Stromal cell of bone marrow (primary cell): ENCODE data around the gene SMARCA4.

Source experiments
- DNase-seq: peaks from one replicate; pipeline ENCODE4 v3.0.0-alpha.2; 2012; ENCODE audit warnings: low read depth

SMARCA4 gene

DNA sequence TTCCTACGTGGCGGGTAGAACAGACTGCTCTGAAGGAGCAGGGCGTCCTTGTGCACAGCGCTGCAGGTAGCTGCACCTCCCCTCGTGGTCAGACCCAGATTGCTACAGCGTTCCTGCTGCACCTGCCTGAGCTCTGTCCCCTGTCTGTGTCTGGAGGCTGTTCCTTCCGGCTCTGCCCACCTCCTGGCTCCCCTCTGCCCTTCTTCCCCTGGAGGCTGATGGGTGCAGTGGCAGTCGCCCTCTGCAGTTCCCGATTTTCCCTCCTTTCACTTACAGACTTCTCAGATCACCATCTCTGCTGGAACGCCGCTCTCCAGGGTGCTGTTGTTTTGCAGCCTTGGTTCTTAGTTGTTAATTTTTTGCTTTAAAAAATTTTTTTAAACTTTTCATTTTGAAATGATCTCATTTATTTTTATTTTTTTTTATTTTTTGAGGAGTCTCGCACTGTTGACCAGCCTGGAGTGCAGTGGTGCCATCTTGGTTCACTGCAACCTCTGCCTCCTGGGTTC lies 53.6 kb downstream of the SMARCA4 start:
- no peak for DNase-seq

DNA sequence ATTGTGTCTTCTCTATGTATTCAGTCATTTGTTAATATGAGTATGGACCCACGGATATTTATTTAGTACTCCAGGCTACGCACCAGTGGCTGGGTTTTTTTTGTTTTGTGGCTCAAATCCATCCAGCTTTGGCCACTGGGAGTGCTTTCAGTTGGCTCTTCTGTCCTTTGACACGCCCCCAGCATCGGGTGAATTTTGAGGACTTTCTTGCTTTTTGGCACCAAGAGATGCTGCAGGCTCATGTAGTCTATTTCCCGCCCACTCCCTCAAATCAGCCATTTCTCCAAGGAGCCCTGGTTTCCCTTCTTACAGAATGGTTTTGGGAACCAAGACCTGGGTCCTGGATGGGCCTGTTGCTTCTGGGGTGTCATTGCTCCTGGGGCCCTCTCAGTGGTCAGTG lies 55.8 kb downstream of the SMARCA4 start:
- no peak for DNase-seq

- no peak for DNase-seq
Measured at GRCh38 chr19:11017275-11018035, 56.6 kb downstream of the SMARCA4 start.

- no peak for DNase-seq
Measured at GRCh38 chr19:11018179-11018578, 57.3 kb downstream of the SMARCA4 start.

GRCh38 chr19:11018763-11019162 lies 57.9 kb downstream of the SMARCA4 start:
- no peak for DNase-seq

DNA sequence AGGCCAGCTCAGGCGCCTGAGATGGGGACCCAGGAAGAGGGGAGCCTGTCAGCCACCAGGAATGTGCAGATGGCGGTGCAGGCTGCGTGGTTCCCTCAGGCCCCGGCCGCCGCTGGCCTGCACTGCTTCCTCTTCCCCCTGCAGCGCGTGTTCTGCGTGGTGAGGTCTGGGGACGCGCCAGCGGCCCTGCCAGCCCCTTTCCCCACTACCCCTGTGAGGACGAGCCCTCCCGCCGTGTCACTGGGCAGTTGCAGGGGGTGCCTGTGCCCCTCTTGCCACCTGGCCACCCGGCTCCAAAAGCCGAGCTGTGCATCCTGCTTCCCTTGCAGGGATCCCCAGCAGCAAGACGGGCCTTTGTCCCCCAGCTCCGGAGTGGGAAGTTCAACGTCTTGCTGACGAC lies 58.4 kb downstream of the SMARCA4 start:
- no peak for DNase-seq

DNA sequence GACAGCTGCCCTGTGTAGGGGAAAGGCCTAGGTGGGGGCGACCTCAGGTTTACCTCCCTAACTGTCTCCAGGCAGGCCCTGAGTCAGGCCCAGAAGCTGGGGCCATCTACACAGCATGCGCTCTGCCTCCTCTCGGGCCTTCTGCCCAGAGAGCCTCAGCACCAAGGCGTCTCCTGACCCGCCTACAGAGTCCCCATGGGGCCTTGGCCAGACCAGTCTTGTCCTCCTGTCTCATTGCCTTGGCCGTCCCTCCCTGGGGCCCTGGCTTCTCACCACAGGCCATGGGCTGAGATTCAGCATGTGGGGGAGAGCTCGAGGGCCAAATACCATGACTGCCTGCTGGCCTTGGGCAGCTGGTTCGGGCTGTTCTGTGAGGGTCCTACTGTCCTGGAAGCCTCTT lies 59.0 kb downstream of the SMARCA4 start:
- DNase-seq, result peak; percentile 52

DNA sequence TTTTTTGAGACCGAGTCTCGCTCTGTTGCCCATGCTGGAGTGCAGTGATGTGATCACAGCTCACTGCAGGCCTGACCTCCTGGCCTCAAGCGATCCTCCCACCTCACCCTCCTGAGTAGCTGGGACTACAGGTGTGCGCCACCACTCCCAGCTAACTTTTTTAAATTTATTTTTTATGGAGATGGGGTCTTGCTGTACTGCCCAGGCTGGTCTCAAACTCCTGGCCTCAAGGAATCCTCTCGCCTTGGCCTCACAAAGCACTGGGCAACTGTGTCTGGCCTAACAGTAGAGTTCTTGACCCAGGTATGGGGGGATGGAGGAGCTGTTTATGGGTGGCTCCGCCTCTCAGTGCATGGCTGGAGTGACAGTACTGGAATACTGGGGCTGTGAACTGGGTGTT lies 59.6 kb downstream of the SMARCA4 start:
- DNase-seq, result no peak

DNA sequence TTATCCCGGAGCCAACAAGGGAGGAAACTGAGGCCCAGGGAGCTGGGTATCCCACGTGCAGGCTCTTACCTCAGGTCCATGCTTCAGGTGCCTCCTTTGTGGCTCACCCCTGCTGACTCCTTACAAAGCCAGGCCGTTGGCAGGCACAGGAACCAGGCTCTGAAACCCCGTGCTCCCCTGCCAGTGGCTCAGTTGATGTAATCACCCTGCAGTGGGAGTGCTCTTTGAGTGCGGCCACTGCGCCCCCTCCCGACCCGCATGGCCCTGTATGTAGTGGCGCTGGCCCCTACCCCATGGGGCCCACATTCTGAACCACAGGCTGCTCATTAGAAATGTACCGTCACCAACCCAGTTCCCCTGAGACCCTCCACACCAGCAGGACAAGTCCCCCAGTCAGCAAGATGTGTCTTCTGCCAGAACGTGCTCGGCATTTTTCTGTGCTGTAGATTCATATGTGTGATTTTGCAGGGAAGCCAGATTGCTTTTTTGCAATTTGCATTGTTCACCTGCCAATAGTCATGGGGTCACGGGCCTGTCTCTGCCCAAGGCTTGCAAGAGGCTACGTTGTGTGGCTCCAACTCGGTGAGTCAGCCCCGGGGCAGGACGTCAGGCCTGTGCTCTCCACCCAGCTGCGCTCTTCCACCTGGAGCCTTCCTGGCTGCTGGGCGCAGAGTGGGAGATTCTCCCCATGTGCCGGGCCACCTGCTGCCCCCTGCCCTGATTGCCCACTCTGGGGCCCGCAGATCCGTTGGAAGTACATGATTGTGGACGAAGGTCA lies 60.3 kb downstream of the SMARCA4 start:
- no peak for DNase-seq

DNA sequence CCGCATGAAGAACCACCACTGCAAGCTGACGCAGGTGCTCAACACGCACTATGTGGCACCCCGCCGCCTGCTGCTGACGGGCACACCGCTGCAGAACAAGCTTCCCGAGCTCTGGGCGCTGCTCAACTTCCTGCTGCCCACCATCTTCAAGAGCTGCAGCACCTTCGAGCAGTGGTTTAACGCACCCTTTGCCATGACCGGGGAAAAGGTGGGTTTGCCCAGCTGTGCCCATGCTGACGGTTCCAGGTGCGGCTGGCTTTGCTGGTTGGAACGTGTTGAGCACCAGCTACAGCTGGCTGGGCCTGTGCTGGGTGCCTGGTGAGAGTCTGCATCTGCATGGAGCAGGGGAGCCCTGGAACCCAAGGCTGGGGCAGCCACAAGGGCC lies 60.9 kb downstream of the SMARCA4 start:
- DNase-seq, result no peak

- DNase-seq, result no peak
Measured at GRCh38 chr19:11023016-11023415, 62.2 kb downstream of the SMARCA4 start.

DNA sequence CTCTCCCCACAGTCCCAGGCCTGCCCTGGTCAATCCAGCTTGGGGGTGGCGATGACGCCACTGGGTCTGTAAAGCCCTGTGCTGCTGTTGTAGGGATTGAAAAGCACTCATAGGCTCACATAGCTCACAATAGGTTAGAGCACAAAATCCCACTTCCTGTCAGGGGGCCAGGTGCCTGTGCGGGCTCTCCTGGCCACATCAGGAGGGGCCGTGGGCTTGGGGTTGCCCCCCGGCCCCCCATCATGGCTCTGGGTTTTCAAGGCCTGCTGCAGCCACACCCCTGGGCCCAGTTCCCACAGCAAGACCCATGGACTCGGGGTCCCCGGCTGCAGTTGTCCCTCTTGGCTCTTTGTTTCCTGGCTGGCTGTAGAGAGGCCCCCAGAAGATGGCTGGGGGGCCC lies 62.9 kb downstream of the SMARCA4 start:
- no peak for DNase-seq

DNA sequence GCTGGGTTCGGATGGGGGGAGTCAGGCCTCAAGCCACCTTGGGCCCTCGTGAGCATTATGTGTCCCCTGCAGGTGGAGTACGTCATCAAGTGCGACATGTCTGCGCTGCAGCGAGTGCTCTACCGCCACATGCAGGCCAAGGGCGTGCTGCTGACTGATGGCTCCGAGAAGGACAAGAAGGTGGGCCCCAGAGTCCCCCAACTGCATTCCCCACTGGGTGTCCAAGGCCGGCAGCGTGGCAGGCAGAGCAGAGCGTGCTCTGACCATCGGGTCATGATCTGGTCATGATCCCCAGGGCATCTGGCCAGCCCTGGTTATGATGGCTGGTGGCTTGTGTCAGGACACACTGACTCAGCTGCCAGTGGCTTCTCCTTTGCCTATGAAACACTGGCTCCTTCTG lies 63.4 kb downstream of the SMARCA4 start:
- DNase-seq, result no peak

DNA sequence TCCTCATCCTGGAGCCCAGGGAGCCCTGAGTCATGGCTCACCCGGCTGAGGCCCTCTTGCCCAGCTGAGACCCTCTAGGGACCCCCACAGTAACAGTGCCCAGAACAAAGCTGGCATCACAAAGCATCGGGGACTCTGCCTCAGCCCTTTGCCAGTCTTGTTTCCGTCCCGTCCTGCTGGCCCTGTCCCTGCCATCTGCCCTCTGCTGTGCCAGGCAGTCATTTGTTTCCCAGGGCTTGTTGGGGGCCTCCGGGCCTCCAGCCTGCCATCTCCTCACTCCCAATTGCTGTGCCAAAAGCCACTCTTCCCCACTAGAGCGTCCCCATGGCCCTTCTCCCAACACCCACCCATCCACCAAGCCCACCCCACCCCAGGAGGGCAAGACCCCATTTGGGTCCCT lies 64.2 kb downstream of the SMARCA4 start:
- no peak for DNase-seq

- DNase-seq, result no peak
Measured at GRCh38 chr19:11025445-11025844, 64.6 kb downstream of the SMARCA4 start.

GRCh38 chr19:11025997-11026396 lies 65.2 kb downstream of the SMARCA4 start:
- no peak for DNase-seq

- DNase-seq, result no peak
Measured at GRCh38 chr19:11027381-11027780, 66.6 kb downstream of the SMARCA4 start.

DNA sequence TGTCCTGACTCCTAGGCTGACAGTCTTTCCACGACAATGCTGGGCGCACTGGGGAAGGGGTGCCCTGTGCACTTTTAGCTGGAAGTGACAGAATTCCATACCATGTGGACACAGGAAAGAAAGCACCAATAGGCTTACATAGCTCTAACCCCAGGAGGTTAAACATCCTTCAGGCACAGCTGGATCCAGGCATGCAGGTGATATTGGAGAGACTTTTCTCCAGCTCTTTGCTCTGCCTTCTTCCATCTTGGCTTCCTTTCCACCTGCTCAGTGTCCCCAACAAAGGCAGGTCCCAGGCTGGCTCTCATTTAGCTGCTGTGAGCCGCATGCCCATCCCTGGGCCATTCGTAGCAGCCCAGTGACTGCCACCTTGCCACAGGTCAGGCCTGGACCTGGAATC lies 67.3 kb downstream of the SMARCA4 start:
- no peak for DNase-seq

DNA sequence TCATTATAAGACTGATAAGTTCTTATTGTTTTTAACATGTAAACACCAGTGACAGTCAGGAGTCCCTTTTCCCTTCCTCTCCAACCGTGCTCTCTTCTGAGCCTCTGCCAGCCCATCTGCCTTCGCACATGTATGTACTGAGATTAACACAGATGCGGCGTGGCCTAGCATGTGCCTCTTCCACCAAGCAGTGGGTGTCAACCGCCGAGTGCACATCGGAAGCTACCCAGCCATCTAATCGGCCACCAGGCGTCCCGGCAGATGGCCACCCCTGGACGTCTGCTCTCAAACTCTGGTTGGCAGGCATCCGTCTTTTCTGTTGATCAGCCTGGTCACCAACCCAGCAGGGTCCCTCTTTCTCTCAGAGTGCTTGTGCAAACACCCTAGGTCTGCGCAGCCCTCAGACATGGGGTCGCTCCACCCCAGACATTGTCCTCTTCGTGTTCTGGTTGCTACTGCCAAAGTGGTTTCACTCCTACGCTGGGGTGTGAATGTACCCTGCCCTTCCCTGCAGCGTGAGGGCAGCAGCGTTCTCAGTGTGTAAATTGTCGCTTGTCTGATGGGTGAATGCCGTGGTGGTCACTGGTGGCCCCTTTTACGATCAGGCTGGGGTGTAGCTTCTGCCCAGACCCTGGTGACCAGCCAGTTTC lies 70.7 kb downstream of the SMARCA4 start:
- DNase-seq, result no peak

- DNase-seq, result no peak
Measured at GRCh38 chr19:11033251-11033650, 72.4 kb downstream of the SMARCA4 start.

DNA sequence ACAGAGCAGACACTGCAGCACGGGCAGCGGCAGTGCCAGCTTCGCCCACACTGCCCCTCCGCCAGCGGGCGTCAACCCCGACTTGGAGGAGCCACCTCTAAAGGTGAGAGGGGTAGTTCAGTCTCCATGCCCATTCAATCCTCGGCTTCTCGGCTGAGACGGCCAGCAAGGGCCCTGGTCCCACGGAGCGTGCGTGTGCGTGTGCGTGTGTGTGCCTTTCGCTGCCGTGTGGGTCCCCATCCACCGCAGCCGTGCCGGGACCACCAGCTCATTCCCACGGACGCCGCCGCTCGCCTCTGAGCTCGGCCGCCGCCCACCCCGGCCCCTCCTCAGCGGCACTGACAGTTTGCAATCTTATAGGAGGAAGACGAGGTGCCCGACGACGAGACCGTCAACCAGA lies 72.9 kb downstream of the SMARCA4 start:
- DNase-seq, result no peak

- no peak for DNase-seq
Measured at GRCh38 chr19:11034449-11035213, 73.8 kb downstream of the SMARCA4 start.
